GM06990 (cell line): ENCODE measurements around the gene FBN1.

Experiments used
- DNase-seq: peaks from one replicate; pipeline ENCODE4 v3.0.0-alpha.2; 2011; ENCODE audit not compliant: insufficient read length; ENCODE audit errors: extremely low read depth
- H3K27me3 ChIP-seq: replicated peaks from 2 replicates; pipeline ENCODE4 v1.6.0; 2011; ENCODE audit warnings: low read length; ENCODE audit not compliant: control insufficient read depth, insufficient read depth
- H3K36me3 ChIP-seq: 2 replicates; pipeline ENCODE4 v1.5.1; 2011; ENCODE audit warnings: low read length; ENCODE audit not compliant: control insufficient read depth, insufficient read depth
- H3K4me3 ChIP-seq: replicated peaks from 2 replicates; pipeline ENCODE4 v1.5.1; 2011; ENCODE audit warnings: low read depth, mild to moderate bottlenecking, control low read depth, low read length
- CTCF ChIP-seq: IDR thresholded peaks from 2 replicates; pipeline ENCODE4 v1.5.1; 2011; ENCODE audit warnings: low read length, control low read depth, mild to moderate bottlenecking, inconsistent platforms; ENCODE audit not compliant: insufficient read depth, poor library complexity, severe bottlenecking

The FBN1 gene

GRCh38 chr15:48603922-48604321 lies 41.6 kb downstream of the FBN1 start:
- Histone ChIP-seq H3K27me3 (no peaks in the 10 kb centered on the region), H3K36me3 (no peaks in the 10 kb centered on the region; the same call in 1 of the 2 replicates), H3K4me3 (no peak overlapping the region)
- no peak for DNase-seq
- TF ChIP-seq CTCF = no peak

- no peak for TF ChIP-seq CTCF
- Histone ChIP-seq H3K36me3 (no peaks in the 10 kb centered on the region; the same call in 1 of the 2 replicates), H3K4me3 (no peak overlapping the region), H3K27me3 (no peaks in the 10 kb centered on the region)
- DNase-seq = no peak
Measured at GRCh38 chr15:48603123-48603500, 42.4 kb downstream of the FBN1 start.

GRCh38 chr15:48602358-48603122 lies 43.0 kb downstream of the FBN1 start:
- no peak overlapping the region for H3K4me3 ChIP-seq
- no peaks in the 10 kb centered on the region for H3K27me3 ChIP-seq
- DNase-seq = no peak
- no peaks in the 10 kb centered on the region; the same call in 1 of the 2 replicates for H3K36me3 ChIP-seq
- no peak for TF ChIP-seq CTCF

- TF ChIP-seq CTCF = no peak
- Histone ChIP-seq H3K27me3 (no peaks in the 10 kb centered on the region), H3K4me3 (no peak overlapping the region), H3K36me3 (no peaks in the 10 kb centered on the region; the same call in 1 of the 2 replicates)
- DNase-seq = no peak
Measured at GRCh38 chr15:48601095-48601494, 44.4 kb downstream of the FBN1 start.

- no peaks in the 10 kb centered on the region; the same call in 1 of the 2 replicates for H3K36me3 ChIP-seq
- no peaks in the 10 kb centered on the region for H3K27me3 ChIP-seq
- H3K4me3 ChIP-seq = peak overlapping the region; percentile 59
- peak; percentile 6 for DNase-seq
- no peak for TF ChIP-seq CTCF
Measured at GRCh38 chr15:48596841-48597240, 48.7 kb downstream of the FBN1 start.
